GM15510 (cell line): ENCODE results near the gene SF3B1.

Source experiments
- POLR2A ChIP-seq: IDR thresholded peaks from 3 replicates; pipeline ENCODE4 v1.6.1; 2011; ENCODE audit warnings: borderline replicate concordance; ENCODE audit not compliant: insufficient read length; ENCODE audit errors: extremely low read depth

The SF3B1 gene

GRCh38 chr2:197359859-197360258, 75.0 kb downstream of the SF3B1 start:
- no peak for TF ChIP-seq POLR2A

- no peak for TF ChIP-seq POLR2A
Observed at GRCh38 chr2:197358931-197359330, 75.9 kb downstream of the SF3B1 start.

GRCh38 chr2:197357986-197358385, 76.8 kb downstream of the SF3B1 start:
- no peak for TF ChIP-seq POLR2A

GRCh38 chr2:197356136-197356535, 78.7 kb downstream of the SF3B1 start:
- TF ChIP-seq POLR2A, result no peak

- TF ChIP-seq POLR2A, result no peak
Observed at GRCh38 chr2:197354169-197354558, 80.7 kb downstream of the SF3B1 start.

GRCh38 chr2:197353393-197354168, 81.2 kb downstream of the SF3B1 start:
- TF ChIP-seq POLR2A, result no peak

GRCh38 chr2:197349699-197350098, 85.1 kb downstream of the SF3B1 start:
- no peak for TF ChIP-seq POLR2A

- no peak for TF ChIP-seq POLR2A
Observed at GRCh38 chr2:197348721-197349360, 86.0 kb downstream of the SF3B1 start.

- TF ChIP-seq POLR2A, result no peak
Observed at GRCh38 chr2:197345846-197346370, 88.9 kb downstream of the SF3B1 start.

- no peak for TF ChIP-seq POLR2A
Observed at GRCh38 chr2:197340591-197340990, 94.2 kb downstream of the SF3B1 start.
